ENCODE results near the gene ZNF784. TPM values are rescaled to one million over a fixed set of nuclear protein-coding genes. Genes with fewer than 3 reads are reported as not detected.

The ZNF784 gene
- total and polyA plus RNA-seq, 9 of the 15 experiments (the other 6 are each of a cell fraction or from before 2014, with no cell fraction given): 0.14 to 6.1 (median 2.1) TPM

GRCh38 chr19:55598719-55599467, 25.5 kb downstream of the ZNF784 start (continued):
- TF ChIP-seq ZNF318 (IDR thresholded peaks at IDR 0.05; ENCODE audit: borderline replicate concordance in 1 of 2, low read depth in 1 of 2) (no peak), CHCHD3 (CRISPR knock-in tag; IDR thresholded peaks at IDR 0.05) (no peak), MAZ (CRISPR knock-in tag; conservative IDR thresholded peaks at IDR 0.05 in 1 of 2, IDR thresholded peaks at IDR 0.05 in 1 of 2) (peak; percentile 95 to 97), WHSC1 (IDR thresholded peaks at IDR 0.05; ENCODE audit: low read length) (no peak), HDAC1 (IDR thresholded peaks at IDR 0.05) (peak in 1 of 2 experiments; percentile 6; a peak in 2 of 4 replicates), XRCC4 (IDR thresholded peaks at IDR 0.05; ENCODE audit: extremely low read depth, insufficient read depth, insufficient read length) (no peak), ZNF175 (CRISPR knock-in tag; IDR thresholded peaks at IDR 0.05; ENCODE audit: low read depth) (no peak), KDM5B (IDR thresholded peaks at IDR 0.05; ENCODE audit: insufficient replicate concordance, low read depth, low read length) (peak; percentile 42), PRMT5 (CRISPR knock-in tag; IDR thresholded peaks at IDR 0.05) (no peak), MLX (CRISPR knock-in tag; conservative IDR thresholded peaks at IDR 0.05) (no peak), NR1H2 (CRISPR knock-in tag; IDR thresholded peaks at IDR 0.05) (0 out of 2 replicates have a peak, but pooled peaks have one; percentile 9), AFF1 (IDR thresholded peaks at IDR 0.05; ENCODE audit: low read depth in 1 of 2, partially characterized antibody in 2 of 2) (no peak), MEF2D (tag; conservative IDR thresholded peaks at IDR 0.05; ENCODE audit: low read depth) (no peak)

Measured in K562 (cell line).